Measurements from ENCODE around the gene MXRA7.

GRCh38 chr17:76685366-76685765, 25.4 kb downstream of the MXRA7 start:
- no peak for TF ChIP-seq POLR2A (IDR thresholded peaks at IDR 0.05; ENCODE audit: low read depth, low read length)
- no peak for TF ChIP-seq POLR2AphosphoS5 (IDR thresholded peaks at IDR 0.05; ENCODE audit: low read depth, low read length)

Data from GM12891 (cell line).